ENCODE measurements around the gene USP6NL. TPM values are rescaled to one million over a fixed set of nuclear protein-coding genes. Genes with fewer than 3 reads are reported as not detected.

The USP6NL gene
- total RNA-seq, 1 experiment from 2014 or later = 11.5 TPM

DNA sequence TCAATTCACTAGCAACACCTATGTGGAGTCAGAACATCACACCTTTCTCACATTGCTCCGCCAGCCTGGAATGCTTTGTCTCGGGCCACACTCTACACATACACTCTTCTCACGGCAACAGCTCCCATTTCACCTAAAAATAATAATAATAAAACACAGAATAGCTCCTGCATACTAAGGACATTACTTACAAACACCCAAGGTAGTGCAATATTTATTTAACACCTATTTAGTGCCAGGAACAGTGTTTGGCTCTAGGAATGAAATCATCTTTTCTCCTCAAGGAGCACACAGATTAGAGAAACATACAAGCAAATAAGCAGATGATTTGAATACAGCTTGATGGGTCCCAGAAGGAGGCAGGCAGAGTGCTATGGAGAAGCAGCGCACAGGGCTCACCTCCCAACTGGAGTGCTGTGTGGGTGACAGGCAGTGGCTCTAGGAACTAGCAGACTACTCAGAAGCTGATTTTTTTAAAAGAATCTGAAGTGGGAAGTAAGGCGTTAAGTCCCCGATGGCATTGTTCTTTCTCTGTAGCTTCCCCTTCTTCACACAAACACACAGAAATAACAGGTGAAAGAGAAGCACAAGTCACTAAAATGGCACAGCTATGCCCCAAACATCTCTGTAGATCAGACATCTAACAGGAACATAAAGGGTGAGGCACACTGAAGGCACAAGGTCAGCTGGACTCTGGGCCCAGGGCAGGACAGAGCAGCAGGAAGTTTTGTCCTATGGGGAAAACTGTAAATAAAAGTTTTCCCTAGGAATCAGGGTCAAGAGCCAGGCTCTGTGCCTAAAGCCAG is 16.7 kb downstream of the USP6NL start:
- no peak overlapping the region for H3K27ac ChIP-seq
- peaks cover 5% of the 10 kb centered on the region; the same call in 1 of the 2 replicates for H3K36me3 ChIP-seq
- no peaks in the 10 kb centered on the region for H3K9me3 ChIP-seq (replicated peaks)

DNA sequence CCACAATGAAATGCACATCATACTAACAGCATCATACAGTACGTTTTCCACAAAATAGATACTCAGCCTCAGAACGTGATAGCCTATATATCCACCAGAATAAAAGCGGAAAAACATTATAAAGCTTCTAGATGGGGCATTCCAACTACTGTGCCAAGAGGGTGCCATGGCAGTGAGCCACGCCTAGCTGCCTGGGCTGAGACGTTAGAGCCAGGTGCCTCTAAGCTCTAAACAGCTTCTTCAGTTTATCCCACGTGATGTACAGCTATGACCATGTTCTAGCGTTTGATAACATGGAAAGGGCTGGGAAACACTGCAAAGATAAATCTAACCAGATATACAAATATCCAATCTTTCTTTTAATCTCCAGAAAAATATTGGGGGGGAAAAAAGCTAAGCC is 17.8 kb downstream of the USP6NL start:
- Histone ChIP-seq H3K9me3 (replicated peaks) (no peaks in the 10 kb centered on the region), H3K36me3 (peaks cover 5% of the 10 kb centered on the region; the same call in 1 of the 2 replicates), H3K4me1 (replicated peaks) (no peaks in the 10 kb centered on the region)

More for the DNA sequence above, 16.7 kb downstream of the USP6NL start:
- no peak for DNase-seq (ENCODE audit: low read depth in 1 of 2, low spot score in 2 of 2)
- H3K4me1 ChIP-seq (replicated peaks) = no peaks in the 10 kb centered on the region
- no peak overlapping the region for H3K4me3 ChIP-seq
- no peaks in the 10 kb centered on the region for H3K27me3 ChIP-seq (replicated peaks)

DNA sequence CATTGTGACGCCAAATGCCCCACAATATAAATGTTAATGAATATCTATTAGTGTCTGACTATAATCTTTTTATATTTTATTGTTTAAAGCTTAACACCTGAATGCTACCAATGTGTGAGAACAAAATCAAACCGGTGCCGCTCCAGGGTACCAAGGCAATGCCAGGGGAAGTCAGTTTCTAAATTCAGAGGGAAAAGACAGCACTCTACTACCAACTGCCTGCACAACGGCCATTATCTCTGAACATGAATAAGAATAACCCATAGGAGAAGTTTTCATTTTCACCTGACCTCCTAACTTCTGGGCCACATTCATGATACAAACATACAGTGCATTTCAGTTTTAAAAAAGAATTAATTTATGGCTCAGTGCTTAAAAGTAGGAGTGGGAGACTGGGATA is 21.7 kb downstream of the USP6NL start:
- Histone ChIP-seq H3K4me3 (no peak overlapping the region), H3K4me1 (replicated peaks) (no peaks in the 10 kb centered on the region), H3K27ac (no peak overlapping the region; the same call in 1 of the 2 replicates), H3K36me3 (peaks cover 5% of the 10 kb centered on the region; the same call in 1 of the 2 replicates), H3K9me3 (replicated peaks) (no peaks in the 10 kb centered on the region), H3K27me3 (replicated peaks) (no peaks in the 10 kb centered on the region)
- DNase-seq (ENCODE audit: low read depth in 1 of 2, low spot score in 2 of 2) = no peak

More for the DNA sequence above, 17.8 kb downstream of the USP6NL start:
- Histone ChIP-seq H3K27ac (no peak overlapping the region), H3K27me3 (replicated peaks) (no peaks in the 10 kb centered on the region), H3K4me3 (no peak overlapping the region)
- no peak for DNase-seq (ENCODE audit: low read depth in 1 of 2, low spot score in 2 of 2)

DNA sequence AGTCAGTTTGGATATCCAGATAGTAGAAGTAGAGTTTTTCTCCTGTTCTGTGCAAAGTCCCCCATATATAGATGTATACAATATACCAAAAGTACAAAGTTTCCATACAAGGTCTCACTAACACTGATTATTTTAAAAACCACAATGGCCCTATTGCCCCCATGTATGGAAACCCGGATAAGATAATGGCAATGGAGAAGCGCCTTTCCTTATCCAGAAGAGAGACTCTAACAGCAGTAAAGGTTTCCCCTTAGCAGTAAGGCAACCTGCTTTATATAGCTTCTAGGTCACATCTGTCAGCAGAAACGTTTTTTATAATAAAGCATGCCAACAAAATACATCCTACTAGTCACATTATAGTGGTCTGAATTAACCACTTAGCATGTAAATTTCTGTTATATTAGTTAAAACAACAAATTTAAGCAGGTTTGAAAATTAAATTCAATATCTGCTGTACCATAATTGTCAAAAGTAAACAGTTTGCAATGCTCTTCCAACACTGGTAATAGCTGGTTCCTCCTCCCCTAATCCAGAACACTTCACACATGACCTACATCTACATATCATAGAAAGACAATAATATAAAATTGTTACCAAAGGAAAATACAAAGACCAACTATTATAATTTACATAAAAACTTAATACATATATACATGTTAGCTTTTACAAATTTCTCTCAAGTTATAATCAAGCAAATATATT is 22.4 kb downstream of the USP6NL start:
- no peak overlapping the region for H3K27ac ChIP-seq

DNA sequence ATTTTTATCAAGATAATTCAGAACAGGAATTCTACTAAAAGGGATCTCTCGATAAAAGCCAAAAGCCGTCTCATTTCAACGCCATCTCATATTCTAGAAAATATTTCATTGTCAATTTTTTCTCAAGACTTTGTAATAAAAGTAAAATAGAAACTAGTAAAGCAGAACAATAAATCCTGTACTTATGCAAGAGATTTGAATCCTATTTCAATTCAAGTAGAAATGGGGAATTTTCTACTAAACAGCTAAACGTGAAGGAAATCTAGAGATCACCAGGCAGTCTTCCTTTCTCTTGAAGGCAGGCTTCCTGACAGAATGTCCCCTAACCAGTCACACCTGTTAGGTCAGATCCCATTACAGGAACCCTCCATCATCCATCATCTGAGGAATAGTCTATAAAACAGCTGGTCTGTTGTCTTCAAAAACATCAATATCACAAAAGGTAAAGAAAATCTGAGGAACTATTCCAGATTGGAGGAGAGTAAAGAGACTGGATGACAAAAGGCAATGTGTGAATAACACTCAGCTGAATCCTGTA is 23.7 kb downstream of the USP6NL start:
- H3K9me3 ChIP-seq (replicated peaks) = no peaks in the 10 kb centered on the region
- H3K4me3 ChIP-seq = no peak overlapping the region
- H3K27ac ChIP-seq = no peak overlapping the region
- no peaks in the 10 kb centered on the region for H3K4me1 ChIP-seq (replicated peaks)
- H3K36me3 ChIP-seq = no peaks in the 10 kb centered on the region
- no peak for DNase-seq (ENCODE audit: low read depth in 1 of 2, low spot score in 2 of 2)
- H3K27me3 ChIP-seq (replicated peaks) = no peaks in the 10 kb centered on the region

More for the DNA sequence above, 22.4 kb downstream of the USP6NL start:
- Histone ChIP-seq H3K9me3 (replicated peaks) (no peaks in the 10 kb centered on the region), H3K36me3 (peaks cover 4% of the 10 kb centered on the region; the same call in 1 of the 2 replicates), H3K4me3 (no peak overlapping the region), H3K27me3 (replicated peaks) (no peaks in the 10 kb centered on the region), H3K4me1 (replicated peaks) (no peaks in the 10 kb centered on the region)
- DNase-seq (ENCODE audit: low read depth in 1 of 2, low spot score in 2 of 2) = no peak

DNA sequence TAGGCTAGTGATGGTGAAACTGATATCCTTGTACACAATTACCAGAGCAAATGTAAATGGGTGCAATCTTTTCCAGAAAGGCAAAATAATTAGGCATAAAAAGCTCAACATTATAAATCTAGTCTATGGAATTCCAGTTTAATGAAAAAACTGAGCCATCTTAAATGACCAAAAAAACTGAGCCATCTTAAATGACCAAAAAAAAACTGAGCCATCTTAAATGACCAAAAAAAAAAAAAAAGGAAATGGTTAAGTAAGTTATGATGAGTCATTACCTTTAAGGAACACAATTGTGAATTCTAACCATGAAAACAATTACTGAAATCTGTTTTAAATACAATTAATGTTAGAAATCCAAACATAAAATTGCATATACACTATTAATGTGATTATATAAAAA is 25.3 kb downstream of the USP6NL start:
- H3K27ac ChIP-seq = no peak overlapping the region
- no peaks in the 10 kb centered on the region for H3K27me3 ChIP-seq (replicated peaks)
- no peaks in the 10 kb centered on the region for H3K36me3 ChIP-seq
- H3K4me1 ChIP-seq (replicated peaks) = no peaks in the 10 kb centered on the region
- no peaks in the 10 kb centered on the region for H3K9me3 ChIP-seq (replicated peaks)
- no peak overlapping the region for H3K4me3 ChIP-seq
- no peak for DNase-seq (ENCODE audit: low read depth in 1 of 2, low spot score in 2 of 2)

DNA sequence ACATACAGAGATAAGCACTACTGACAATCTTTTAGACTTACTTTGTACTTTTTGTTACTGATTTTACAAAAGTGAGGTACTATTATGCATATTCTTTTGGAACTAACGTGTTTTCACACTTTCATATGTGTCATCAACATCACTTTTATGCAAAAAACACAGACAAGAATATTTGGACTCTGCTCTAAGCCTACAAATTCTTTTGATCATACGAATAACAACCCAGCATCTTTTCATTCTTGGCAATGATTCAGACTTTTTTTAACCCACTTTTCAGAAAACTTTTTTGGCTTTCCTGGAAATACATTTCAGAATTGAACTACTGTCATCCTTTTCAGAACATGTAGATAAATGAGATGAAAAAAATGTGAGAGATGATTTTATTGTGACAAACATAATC is 30.2 kb downstream of the USP6NL start:
- no peak overlapping the region for H3K4me3 ChIP-seq
- no peaks in the 10 kb centered on the region for H3K4me1 ChIP-seq (replicated peaks)
- no peaks in the 10 kb centered on the region for H3K9me3 ChIP-seq (replicated peaks)
- no peak overlapping the region for H3K27ac ChIP-seq
- no peak for DNase-seq (ENCODE audit: low read depth in 1 of 2, low spot score in 2 of 2)
- no peaks in the 10 kb centered on the region for H3K36me3 ChIP-seq
- no peaks in the 10 kb centered on the region for H3K27me3 ChIP-seq (replicated peaks)

DNA sequence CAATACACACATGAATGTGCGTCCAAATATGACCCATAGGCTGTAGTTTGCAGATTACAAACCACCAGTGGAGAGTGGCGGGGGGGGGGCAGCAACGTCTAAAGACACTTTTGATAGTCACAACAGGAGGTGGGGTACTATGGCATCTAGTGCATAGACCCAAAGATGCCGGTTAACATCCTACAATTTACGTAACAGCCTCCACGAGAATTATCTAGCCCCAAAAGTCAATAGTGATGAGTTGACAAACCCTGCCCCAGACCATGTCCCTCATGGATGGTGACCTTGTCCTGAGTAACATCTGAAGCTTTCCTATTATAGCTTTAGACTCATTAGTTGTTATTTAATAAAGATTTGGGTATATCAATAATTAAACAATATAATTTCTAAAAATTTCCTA is 31.6 kb downstream of the USP6NL start:
- no peak for DNase-seq (ENCODE audit: low read depth in 1 of 2, low spot score in 2 of 2)
- H3K36me3 ChIP-seq = no peaks in the 10 kb centered on the region
- no peak overlapping the region for H3K27ac ChIP-seq
- H3K4me1 ChIP-seq (replicated peaks) = no peaks in the 10 kb centered on the region
- no peaks in the 10 kb centered on the region for H3K9me3 ChIP-seq (replicated peaks)
- H3K27me3 ChIP-seq (replicated peaks) = no peaks in the 10 kb centered on the region
- no peak overlapping the region for H3K4me3 ChIP-seq

DNA sequence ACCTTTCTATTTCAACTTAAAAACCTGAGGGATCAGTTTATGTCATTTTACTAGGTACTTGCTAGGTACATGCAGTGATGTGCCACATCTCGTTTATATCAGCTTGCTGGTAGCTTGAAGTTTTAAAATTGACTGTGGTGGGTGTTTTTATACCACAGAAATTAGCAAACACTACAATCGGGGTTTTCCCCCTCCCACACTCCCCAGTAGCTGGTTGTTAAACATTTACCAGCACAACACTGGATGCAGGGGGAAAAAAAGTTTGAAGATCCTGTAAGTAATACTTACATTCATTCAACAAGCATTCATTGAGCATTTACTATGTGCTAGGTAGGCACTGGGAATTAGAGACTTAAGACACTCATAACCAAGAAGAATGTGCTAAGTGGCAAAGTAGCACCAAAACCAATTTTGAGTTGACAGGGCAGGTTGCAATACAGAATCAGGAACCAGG is 32.6 kb downstream of the USP6NL start:
- no peaks in the 10 kb centered on the region for H3K36me3 ChIP-seq
- H3K4me3 ChIP-seq = no peak overlapping the region
- no peaks in the 10 kb centered on the region for H3K9me3 ChIP-seq (replicated peaks)
- H3K4me1 ChIP-seq (replicated peaks) = no peaks in the 10 kb centered on the region
- no peak overlapping the region for H3K27ac ChIP-seq
- H3K27me3 ChIP-seq (replicated peaks) = no peaks in the 10 kb centered on the region
- DNase-seq (ENCODE audit: low read depth in 1 of 2, low spot score in 2 of 2) = no peak

DNA sequence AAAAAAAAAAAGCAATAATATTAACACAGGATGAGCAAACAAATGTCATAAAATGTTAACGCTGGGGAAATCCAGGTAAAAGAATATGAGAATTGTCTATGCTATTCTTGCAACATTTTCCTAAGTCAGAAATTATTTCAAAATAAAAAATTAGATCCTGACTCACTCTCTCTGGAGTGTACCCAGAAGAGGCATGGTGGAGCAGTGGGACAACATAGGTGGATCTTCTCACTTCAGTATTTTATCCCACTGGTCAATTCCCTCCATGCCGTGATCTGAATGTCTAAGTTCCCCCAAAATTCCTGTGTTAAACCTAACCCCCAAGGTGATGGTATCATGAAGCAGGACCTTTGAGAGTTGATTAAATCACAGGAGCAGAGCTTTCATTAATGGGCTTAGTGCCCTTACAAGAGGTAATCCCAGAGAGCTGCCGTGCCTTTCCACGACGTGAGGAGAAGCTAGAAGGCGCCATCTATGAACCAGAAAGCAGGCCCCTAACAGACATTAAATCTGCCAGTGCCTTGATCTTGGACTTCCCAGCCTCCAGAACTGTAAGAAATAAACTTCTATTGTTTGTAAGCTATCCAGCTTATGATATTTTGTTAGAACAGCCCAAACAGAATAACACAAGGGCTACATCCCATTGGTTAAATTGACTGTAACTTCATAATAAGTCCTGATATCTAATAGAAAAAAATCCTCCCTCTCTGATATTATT is 35.2 kb downstream of the USP6NL start:
- DNase-seq (ENCODE audit: low read depth in 1 of 2, low spot score in 2 of 2) = no peak
- H3K4me3 ChIP-seq = no peak overlapping the region
- H3K9me3 ChIP-seq (replicated peaks) = no peaks in the 10 kb centered on the region
- no peak overlapping the region for H3K27ac ChIP-seq
- no peaks in the 10 kb centered on the region for H3K36me3 ChIP-seq
- H3K27me3 ChIP-seq (replicated peaks) = no peaks in the 10 kb centered on the region
- H3K4me1 ChIP-seq (replicated peaks) = no peaks in the 10 kb centered on the region

DNA sequence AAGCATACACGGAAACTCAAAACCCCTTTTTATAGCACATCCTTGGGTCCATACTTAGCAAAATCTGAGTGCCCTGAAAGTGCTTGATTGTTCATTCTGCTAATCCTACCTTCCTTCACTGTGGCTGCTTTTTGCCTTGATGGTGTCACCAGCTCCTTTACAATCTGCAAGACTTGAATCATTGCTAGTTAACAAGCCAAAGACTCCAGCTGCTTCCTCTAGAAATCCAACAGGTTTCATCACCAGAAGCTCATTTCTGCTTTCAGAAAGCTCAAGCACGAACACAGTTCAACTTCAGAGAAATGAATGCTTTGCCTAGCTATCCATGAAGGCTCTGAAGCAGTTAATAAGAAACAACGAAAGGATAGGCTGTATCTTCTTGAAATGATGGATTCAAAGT is 38.0 kb downstream of the USP6NL start:
- Histone ChIP-seq H3K27me3 (replicated peaks) (no peaks in the 10 kb centered on the region), H3K4me3 (no peak overlapping the region), H3K36me3 (no peaks in the 10 kb centered on the region), H3K4me1 (replicated peaks) (no peaks in the 10 kb centered on the region), H3K27ac (no peak overlapping the region), H3K9me3 (replicated peaks) (no peaks in the 10 kb centered on the region)
- DNase-seq (ENCODE audit: low read depth in 1 of 2, low spot score in 2 of 2) = no peak

DNA sequence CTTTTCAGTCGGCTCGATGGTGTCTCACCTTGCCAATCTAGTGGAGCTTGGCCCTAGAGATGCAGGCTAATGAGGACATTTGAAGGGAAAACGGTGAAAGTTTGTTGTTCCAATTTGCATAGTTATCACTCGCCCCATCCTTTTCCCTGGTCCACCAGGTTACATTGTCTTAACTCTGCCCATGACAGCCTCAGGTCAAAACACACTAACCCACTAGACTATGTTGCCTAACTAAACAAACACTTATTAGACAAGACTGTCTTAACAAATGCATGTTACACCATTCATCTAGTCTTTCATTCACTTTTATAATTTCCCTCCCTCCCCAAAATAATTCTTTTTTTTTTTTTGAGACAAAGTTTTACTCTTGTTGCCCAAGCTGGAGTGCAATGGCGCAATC is 40.7 kb downstream of the USP6NL start:
- Histone ChIP-seq H3K4me3 (no peak overlapping the region), H3K36me3 (no peaks in the 10 kb centered on the region), H3K27me3 (replicated peaks) (no peaks in the 10 kb centered on the region), H3K27ac (no peak overlapping the region), H3K4me1 (replicated peaks) (peaks cover 8% of the 10 kb centered on the region), H3K9me3 (replicated peaks) (no peaks in the 10 kb centered on the region)
- DNase-seq (ENCODE audit: low read depth in 1 of 2, low spot score in 2 of 2) = no peak

DNA sequence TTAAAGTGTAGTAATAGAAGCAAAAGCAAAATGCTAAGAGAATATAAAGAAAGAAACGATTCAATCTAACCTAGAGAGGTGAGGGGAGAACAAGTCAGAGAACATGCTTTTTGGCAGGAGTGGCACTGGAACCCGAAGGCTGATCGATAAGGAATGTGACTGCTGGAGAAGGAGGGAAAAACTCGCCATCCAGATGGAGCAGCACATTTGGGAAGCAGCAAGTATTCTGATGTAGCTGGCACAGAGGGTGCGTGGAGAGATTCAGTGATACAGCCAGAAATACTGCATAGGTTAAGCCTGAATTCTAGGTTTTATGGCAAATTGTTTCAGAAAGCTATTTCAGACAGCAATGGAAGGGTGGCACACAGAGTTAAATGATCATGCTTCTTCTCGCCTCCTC is 42.0 kb downstream of the USP6NL start:
- Histone ChIP-seq H3K27ac (no peak overlapping the region), H3K36me3 (no peaks in the 10 kb centered on the region), H3K27me3 (replicated peaks) (no peaks in the 10 kb centered on the region), H3K4me3 (no peak overlapping the region), H3K4me1 (replicated peaks) (peaks cover 8% of the 10 kb centered on the region), H3K9me3 (replicated peaks) (no peaks in the 10 kb centered on the region)
- no peak for DNase-seq (ENCODE audit: low read depth in 1 of 2, low spot score in 2 of 2)
